Endodermal cell (in vitro differentiated cells): ENCODE results near the gene ZNF391. TPM values are rescaled to one million over a fixed set of nuclear protein-coding genes. Genes with fewer than 3 reads are reported as not detected.

Experiments used
- DNase-seq: peaks from one replicate; pipeline ENCODE4 v3.0.0-alpha.2; 2017
- H3K27ac ChIP-seq: 2 replicates; pipeline ENCODE4 v1.5.1; 2013; ENCODE audit warnings: mild to moderate bottlenecking, low read depth, low read length, moderate library complexity
- H3K27me3 ChIP-seq: 2 replicates; pipeline ENCODE4 v1.6.1; 2013; ENCODE audit warnings: mild to moderate bottlenecking, low read length, moderate library complexity; ENCODE audit not compliant: insufficient read depth, control insufficient read depth, poor library complexity, severe bottlenecking
- H3K36me3 ChIP-seq: 2 replicates; pipeline ENCODE4 v1.7.0; 2013; ENCODE audit warnings: mild to moderate bottlenecking, low read length, moderate library complexity; ENCODE audit not compliant: control insufficient read depth, insufficient read depth
- H3K4me1 ChIP-seq: one replicate; pipeline ENCODE4 v1.7.0; 2013; ENCODE audit warnings: low read length; ENCODE audit not compliant: control insufficient read depth, insufficient read depth
- H3K4me3 ChIP-seq: 2 replicates; pipeline ENCODE4 v1.5.1; 2013; ENCODE audit warnings: mild to moderate bottlenecking, low read length, moderate library complexity
- H3K9ac ChIP-seq: 2 replicates; pipeline ENCODE4 v1.6.1; 2013; ENCODE audit warnings: mild to moderate bottlenecking, low read length, moderate library complexity; ENCODE audit not compliant: poor library complexity, severe bottlenecking; ENCODE audit errors: extremely low read depth
- H3K9me3 ChIP-seq: 2 replicates; pipeline ENCODE4 v1.6.1; 2013; ENCODE audit warnings: mild to moderate bottlenecking, low read length, moderate library complexity; ENCODE audit not compliant: control insufficient read depth
- H3K27ac Mint-ChIP-seq: 2 replicates; pipeline ENCODE4 v1.8.0; 2020; ENCODE audit warnings: mixed read lengths
- H3K27me3 Mint-ChIP-seq: 2 replicates; pipeline ENCODE4 v1.8.0; 2021; ENCODE audit warnings: mild to moderate bottlenecking, mixed read lengths; ENCODE audit not compliant: insufficient read depth
- H3K36me3 Mint-ChIP-seq: 2 replicates; pipeline ENCODE4 v1.8.0; 2020; ENCODE audit warnings: low read depth, mixed read lengths
- H3K4me1 Mint-ChIP-seq: 2 replicates; pipeline ENCODE4 v1.8.0; 2020; ENCODE audit warnings: mixed read lengths
- H3K4me3 Mint-ChIP-seq: 2 replicates; pipeline ENCODE4 v1.8.0; 2020; ENCODE audit warnings: mild to moderate bottlenecking, moderate library complexity, mixed read lengths
- H3K9me3 Mint-ChIP-seq: 2 replicates; pipeline ENCODE4 v1.8.0; 2020; ENCODE audit warnings: mild to moderate bottlenecking, mixed read lengths
- WGBS, 2 experiments: methylation state at CpG; one replicate each; pipeline versions ENCODE4 v1.1.5 to v1.1.7; 2013; ENCODE audit warnings: missing lambda C conversion rate in 2 of 2, mixed read lengths in 1 of 2; ENCODE audit not compliant: insufficient coverage in 1 of 2, insufficient read length in 1 of 2; 5-methylcytosine and 5-hydroxymethylcytosine counted together
- long read RNA-seq, 4 experiments: library from polyadenylated mRNA in 2 of 4; library from RNA in 1 of 4; library from capped mRNA in 1 of 4; stranded (forward) in 3 of 4; unstranded in 1 of 4; transcript quantifications; one replicate each; pipeline ENCODE4 v2.0.0, GENCODE V29; 2020 to 2021; ENCODE audit warnings: inconsistent platforms in 1 of 4
- polyA plus RNA-seq, 2 experiments: library from polyadenylated mRNA; stranded (reverse); fragments of 50-300 nt; gene quantifications; one replicate each; pipeline ENCODE4 v1.2.3, GENCODE V29; 2013
- total RNA-seq, 2 donors: library from RNA; stranded (reverse); fragmentation: NEBNext Ultra II Directional in 1 of 2; extraction: Animal tissue kit (Norgen Biotek cat#: 25700) in 1 of 2; gene quantifications; 2 replicates in 1 of 2; 3 replicates in 1 of 2; pipeline ENCODE4 v1.2.1, GENCODE V29; 2021
- TF ChIP-seq, protein P1 (sequence below): fragments of 200-600 bp; sonication (generic); conservative IDR thresholded peaks from 2 replicates; pipeline ENCODE4 v1.5.0; 2021; ENCODE audit warnings: antibody characterized with exemption, mild to moderate bottlenecking

Gene ZNF391
- total RNA-seq = 1 to 10 TPM; 8.6 to 9.2 TPM
- polyA plus RNA-seq (2013, experiment 1 of 2) = 9.3 TPM
- 7.8 TPM for polyA plus RNA-seq (2013, experiment 2 of 2)
- long read RNA-seq, experiment 1, partial matches to known transcripts = 0 of 2 reads
- long read RNA-seq, experiment 1, other reads (novel, unspliced or antisense) = 2 of 2 reads
- long read RNA-seq, experiment 2, full-length matches to known transcripts = 7 of 14 reads
- long read RNA-seq, experiment 2, partial matches to known transcripts = 4 of 14 reads
- long read RNA-seq, experiment 2, other reads (novel, unspliced or antisense) = 3 of 14 reads
- long read RNA-seq, experiment 3, full-length matches to known transcripts = 7 of 13 reads
- long read RNA-seq, experiment 3, partial matches to known transcripts = 0 of 13 reads
- long read RNA-seq, experiment 3, other reads (novel, unspliced or antisense) = 6 of 13 reads
- long read RNA-seq, experiment 4, full-length matches to known transcripts = 1 of 4 reads
- long read RNA-seq, experiment 4, partial matches to known transcripts = 0 of 4 reads
- long read RNA-seq, experiment 4, other reads (novel, unspliced or antisense) = 3 of 4 reads

- H3K27me3 Mint-ChIP-seq = peaks cover 5% of the 10 kb centered on the region
These were observed at the start of gene ZNF391 for GRCh38 chr6:27388293-27389197. ZNF391 (plus strand) TSS chr6:27388759; CDS start chr6:27400371, 11,612 bp downstream.

GRCh38 chr6:27352850-27353249 is 35.7 kb upstream of the ZNF391 start:
- Histone ChIP-seq H3K9ac (no peak overlapping the region), H3K27ac (no peak overlapping the region), H3K9me3 (peaks cover 17% of the 10 kb centered on the region), H3K4me3 (no peak overlapping the region), H3K4me1 (no peaks in the 10 kb centered on the region), H3K27me3 (no peaks in the 10 kb centered on the region), H3K36me3 (no peaks in the 10 kb centered on the region)
- H3K9me3 Mint-ChIP-seq = peaks cover 27% of the 10 kb centered on the region
- H3K4me1 Mint-ChIP-seq = no peaks in the 10 kb centered on the region
- WGBS, 2 experiments = 92% methylated on average over 2 to 3 of the region's 4 CpGs
- H3K27me3 Mint-ChIP-seq = no peaks in the 10 kb centered on the region
- no peak for DNase-seq
- TF ChIP-seq, protein P1, sequence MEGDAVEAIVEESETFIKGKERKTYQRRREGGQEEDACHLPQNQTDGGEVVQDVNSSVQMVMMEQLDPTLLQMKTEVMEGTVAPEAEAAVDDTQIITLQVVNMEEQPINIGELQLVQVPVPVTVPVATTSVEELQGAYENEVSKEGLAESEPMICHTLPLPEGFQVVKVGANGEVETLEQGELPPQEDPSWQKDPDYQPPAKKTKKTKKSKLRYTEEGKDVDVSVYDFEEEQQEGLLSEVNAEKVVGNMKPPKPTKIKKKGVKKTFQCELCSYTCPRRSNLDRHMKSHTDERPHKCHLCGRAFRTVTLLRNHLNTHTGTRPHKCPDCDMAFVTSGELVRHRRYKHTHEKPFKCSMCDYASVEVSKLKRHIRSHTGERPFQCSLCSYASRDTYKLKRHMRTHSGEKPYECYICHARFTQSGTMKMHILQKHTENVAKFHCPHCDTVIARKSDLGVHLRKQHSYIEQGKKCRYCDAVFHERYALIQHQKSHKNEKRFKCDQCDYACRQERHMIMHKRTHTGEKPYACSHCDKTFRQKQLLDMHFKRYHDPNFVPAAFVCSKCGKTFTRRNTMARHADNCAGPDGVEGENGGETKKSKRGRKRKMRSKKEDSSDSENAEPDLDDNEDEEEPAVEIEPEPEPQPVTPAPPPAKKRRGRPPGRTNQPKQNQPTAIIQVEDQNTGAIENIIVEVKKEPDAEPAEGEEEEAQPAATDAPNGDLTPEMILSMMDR = no peak
- H3K27ac Mint-ChIP-seq = no peak overlapping the region
- H3K36me3 Mint-ChIP-seq = peaks cover under 1% of the 10 kb centered on the region
- H3K4me3 Mint-ChIP-seq = no peak overlapping the region

More at GRCh38 chr6:27388293-27389197, at the start of gene ZNF391:
- Histone ChIP-seq H3K27me3 (no peaks in the 10 kb centered on the region), H3K27ac (peak within 1 kb of the TSS; percentile 82), H3K36me3 (no peaks in the 10 kb centered on the region), H3K9me3 (peaks cover 14% of the 10 kb centered on the region), H3K4me3 (peak within 1 kb of the TSS; percentile 95), H3K4me1 (no peaks in the 10 kb centered on the region), H3K9ac (peak within 1 kb of the TSS; percentile 71)
- Mint-ChIP-seq H3K9me3 (peaks cover 7% of the 10 kb centered on the region), H3K27ac (peak within 1 kb of the TSS; percentile 96), H3K4me3 (peak within 1 kb of the TSS; percentile 97), H3K36me3 (peaks cover 22% of the 10 kb centered on the region), H3K4me1 (peaks cover 4% of the 10 kb centered on the region)
- peak; percentile 95 for DNase-seq
- TF ChIP-seq, protein P1 = no peak
- 1 to 4% methylated on average over 35 to 49 of the region's 49 CpGs for WGBS, 2 experiments

- TF ChIP-seq, protein P1 = no peak
- H3K27me3 ChIP-seq = no peaks in the 10 kb centered on the region
- Mint-ChIP-seq H3K36me3 (peaks cover 53% of the 10 kb centered on the region), H3K4me3 (no peak overlapping the region), H3K27ac (no peak overlapping the region), H3K9me3 (peaks cover 71% of the 10 kb centered on the region), H3K27me3 (no peaks in the 10 kb centered on the region), H3K4me1 (no peaks in the 10 kb centered on the region)
- 71% methylated on average over 2 of the region's 2 CpGs; no CpG with 5 or more reads in 1 of the 2 experiments for WGBS, 2 experiments
- H3K4me3 ChIP-seq = no peak overlapping the region
- H3K4me1 ChIP-seq = no peaks in the 10 kb centered on the region
- peaks cover 31% of the 10 kb centered on the region for H3K36me3 ChIP-seq
- peaks cover 60% of the 10 kb centered on the region for H3K9me3 ChIP-seq
- no peak for DNase-seq
- H3K9ac ChIP-seq = no peak overlapping the region
- no peak overlapping the region for H3K27ac ChIP-seq
These were observed 29.8 kb upstream of the ZNF391 start for GRCh38 chr6:27358786-27359185.
